Astrocyte (in vitro differentiated cells and primary cell): ENCODE results near the gene XAF1.

Experiments
- CTCF ChIP-seq: IDR thresholded peaks from 2 replicates; pipeline ENCODE4 v1.5.1; 2011; ENCODE audit warnings: low read depth, mild to moderate bottlenecking, inconsistent platforms, low read length, moderate library complexity; ENCODE audit not compliant: insufficient read depth
- EZH2 ChIP-seq: IDR thresholded peaks from 2 replicates; pipeline ENCODE4 v1.6.1; 2012; ENCODE audit warnings: mild to moderate bottlenecking, low read length, inconsistent platforms; ENCODE audit not compliant: insufficient read depth

GRCh38 chr17:6786618-6787017 is 30.8 kb downstream of the XAF1 start:
- TF ChIP-seq EZH2 = no peak
- TF ChIP-seq CTCF = no peak
